Dedifferentiated amniotic fluid mesenchymal stem cell (primary cell): ENCODE results near the gene MLC1.
A peak's percentile ranks its signal among the peaks of the same experiment; 100 is the strongest.

Experiments used
- DNase-seq: peaks from one replicate; pipeline ENCODE4 v3.0.0-alpha.2; 2016; ENCODE audit errors: extremely low spot score

The MLC1 gene

GRCh38 chr22:50085211-50085972, at the start of gene MLC1:
Gene MLC1, minus strand, starts transcription at chr22:50085426. Its CDS starts 524 bp downstream, at chr22:50084902.
- DNase-seq = no peak

GRCh38 chr22:50134481-50134880, 49.3 kb upstream of the MLC1 start:
- no peak for DNase-seq

GRCh38 chr22:50131894-50132293, 46.7 kb upstream of the MLC1 start:
- no peak for DNase-seq

GRCh38 chr22:50129121-50129736, 44.0 kb upstream of the MLC1 start:
- DNase-seq = peak; percentile 41

GRCh38 chr22:50125029-50125428, 39.8 kb upstream of the MLC1 start:
- no peak for DNase-seq

GRCh38 chr22:50123119-50123518, 37.9 kb upstream of the MLC1 start:
- DNase-seq = no peak

GRCh38 chr22:50121202-50121740, 36.0 kb upstream of the MLC1 start:
- DNase-seq = no peak

- no peak for DNase-seq
Observed at GRCh38 chr22:50119768-50120251, 34.6 kb upstream of the MLC1 start.

GRCh38 chr22:50119169-50119767, 34.0 kb upstream of the MLC1 start:
- no peak for DNase-seq

GRCh38 chr22:50118557-50119168, 33.4 kb upstream of the MLC1 start:
- DNase-seq = no peak

- DNase-seq = no peak
Observed at GRCh38 chr22:50118129-50118528, 32.9 kb upstream of the MLC1 start.

- no peak for DNase-seq
Observed at GRCh38 chr22:50117168-50117762, 32.0 kb upstream of the MLC1 start.

GRCh38 chr22:50115693-50116092, 30.5 kb upstream of the MLC1 start:
- DNase-seq = no peak

GRCh38 chr22:50114221-50115021, 29.2 kb upstream of the MLC1 start:
- DNase-seq = peak; percentile 82

- DNase-seq = no peak
Observed at GRCh38 chr22:50112151-50113118, 27.2 kb upstream of the MLC1 start.

- DNase-seq = no peak
Observed at GRCh38 chr22:50111056-50111455, 25.8 kb upstream of the MLC1 start.

- no peak for DNase-seq
Observed at GRCh38 chr22:50107529-50107928, 22.3 kb upstream of the MLC1 start.

GRCh38 chr22:50105208-50106100, 20.2 kb upstream of the MLC1 start:
- no peak for DNase-seq

- DNase-seq = no peak
Observed at GRCh38 chr22:50104141-50104544, 18.9 kb upstream of the MLC1 start.
